Upper lobe of left lung (tissue), 4 donors: Measurements from ENCODE around the gene GCAT.

ENCODE experiments used
- CTCF ChIP-seq, 6 experiments: fragments of 450-650 bp in 4 of 6; fragments of 200-600 bp in 2 of 6; sonication (generic) in 2 of 6; IDR thresholded peaks; one replicate each; pipeline ENCODE4 v1.5.1; 2016 to 2019; ENCODE audit warnings: antibody characterized with exemption in 6 of 6
- POLR2A ChIP-seq, 4 donors: fragments of 450-650 bp; IDR thresholded peaks; one replicate each; pipeline ENCODE4 v1.5.1; 2016 to 2017; ENCODE audit warnings: antibody characterized with exemption in 4 of 4, mild to moderate bottlenecking in 2 of 4
- POLR2AphosphoS5 ChIP-seq, 2 donors: sonication (generic); formaldehyde crosslinking; IDR thresholded peaks; one replicate each; pipeline ENCODE4 v1.5.1; 2017; ENCODE audit warnings: antibody characterized with exemption in 2 of 2

DNA sequence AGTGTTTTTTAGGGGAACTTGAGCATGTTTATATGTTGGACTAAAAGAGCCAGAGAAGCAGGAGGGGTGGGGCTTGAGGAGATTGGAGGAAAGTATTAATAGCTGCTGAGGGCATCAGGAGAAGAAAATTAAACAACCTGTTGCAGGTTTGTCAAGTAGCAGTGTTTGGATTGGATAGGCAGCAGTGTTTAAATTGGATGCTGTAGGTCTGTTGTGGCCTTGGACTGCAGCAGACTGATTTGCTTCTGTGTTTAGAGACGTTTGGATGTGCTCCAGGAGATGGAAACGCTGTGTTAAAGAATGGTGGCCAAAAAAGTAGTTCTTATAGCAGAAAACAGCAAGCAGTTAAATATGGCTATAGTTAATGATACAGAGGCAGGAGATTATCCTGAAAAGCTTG lies 47.2 kb downstream of the GCAT start:
- TF ChIP-seq CTCF (IDR thresholded peaks at IDR 0.05) (no peak), POLR2A (IDR thresholded peaks at IDR 0.05) (no peak), POLR2AphosphoS5 (IDR thresholded peaks at IDR 0.05) (no peak)
